ENCODE results near the gene APBA2.
"Not testable (repeated sequence)": the region's sequence is repeated elsewhere in the genome, so short reads cannot be mapped to it uniquely, and the experiment has no call there.

Gene APBA2

GRCh38 chr15:28885630-28886430 lies at the start of gene APBA2:
Gene APBA2, plus strand, starts transcription at chr15:28885974. Its CDS starts 167,911 bp downstream, at chr15:29053885.
- no peak for DNase-seq (ENCODE audit: low spot score)
- no peak for TF ChIP-seq CTCF (IDR thresholded peaks at IDR 0.05; ENCODE audit: extremely low read depth, missing control alignments)

GRCh38 chr15:28840285-28840684 lies 45.5 kb upstream of the APBA2 start:
- DNase-seq (ENCODE audit: low spot score) = not testable (repeated sequence)

- not testable (repeated sequence) for DNase-seq (ENCODE audit: low spot score)
Measured at GRCh38 chr15:28842210-28842609, 43.6 kb upstream of the APBA2 start.

GRCh38 chr15:28843520-28843919 lies 42.3 kb upstream of the APBA2 start:
- not testable (repeated sequence) for DNase-seq (ENCODE audit: low spot score)

- DNase-seq (ENCODE audit: low spot score) = not testable (repeated sequence)
Measured at GRCh38 chr15:28844147-28844546, 41.6 kb upstream of the APBA2 start.

GRCh38 chr15:28847247-28847646 lies 38.5 kb upstream of the APBA2 start:
- not testable (repeated sequence) for DNase-seq (ENCODE audit: low spot score)

- not testable (repeated sequence) for DNase-seq (ENCODE audit: low spot score)
Measured at GRCh38 chr15:28847959-28848358, 37.8 kb upstream of the APBA2 start.

- not testable (repeated sequence) for DNase-seq (ENCODE audit: low spot score)
Measured at GRCh38 chr15:28848521-28848920, 37.3 kb upstream of the APBA2 start, which contains the start of gene GOLGA6L7. Gene GOLGA6L7, minus strand, starts transcription at chr15:28848644. Its CDS starts 95 bp downstream, at chr15:28848549.

- DNase-seq (ENCODE audit: low spot score) = not testable (repeated sequence)
Measured at GRCh38 chr15:28849271-28849670, 36.5 kb upstream of the APBA2 start.

- DNase-seq (ENCODE audit: low spot score) = not testable (repeated sequence)
Measured at GRCh38 chr15:28849766-28850165, 36.0 kb upstream of the APBA2 start.

- DNase-seq (ENCODE audit: low spot score) = not testable (repeated sequence)
Measured at GRCh38 chr15:28853654-28854053, 32.1 kb upstream of the APBA2 start.

GRCh38 chr15:28854578-28854977 lies 31.2 kb upstream of the APBA2 start:
- DNase-seq (ENCODE audit: low spot score) = not testable (repeated sequence)

GRCh38 chr15:28861031-28861534 lies 24.7 kb upstream of the APBA2 start:
- no peak for TF ChIP-seq CTCF (IDR thresholded peaks at IDR 0.05; ENCODE audit: extremely low read depth, missing control alignments)
- no peak for DNase-seq (ENCODE audit: low spot score)

GRCh38 chr15:28861589-28862293 lies 24.0 kb upstream of the APBA2 start:
- not testable (repeated sequence) for DNase-seq (ENCODE audit: low spot score)

Data from GM20000 (cell line).